Measurements from ENCODE around the gene FAM184B.

- TF ChIP-seq POLR2A (IDR thresholded peaks at IDR 0.05; ENCODE audit: low read length) (no peak), GATA1 (IDR thresholded peaks at IDR 0.05; ENCODE audit: low read depth, low read length) (no peak)
Observed at GRCh38 chr4:17694552-17694951, 86.9 kb downstream of the FAM184B start.

Data from erythroblast (primary cell).